A549 (cell line): Measurements from ENCODE around the gene KIF3B. TPM values are rescaled to one million over a fixed set of nuclear protein-coding genes. Genes with fewer than 3 reads are reported as not detected.
"Not testable (repeated sequence)": the region's sequence is repeated elsewhere in the genome, so short reads cannot be mapped to it uniquely, and the experiment has no call there.

Experiments used
- ATAC-seq, 2 experiments: fragments of 200-7000 bp in 1 of 2; fragments of >200 bp in 1 of 2; cut with Nextera tagmentation in 1 of 2; cut with Tn5 transposase in 1 of 2; 3 replicates each; pipeline versions ENCODE4 v1.8.0 to v1.9.1; 2018 to 2020; ENCODE audit warnings: mild to moderate bottlenecking in 1 of 2, moderate library complexity in 1 of 2
- CTCF ChIA-PET: fragments of 300-600 bp; sonication (Branson Sonifier 250); formaldehyde crosslinking; extraction: SDS; loops from one replicate; lab custom pipeline; 2021; ENCODE audit warnings: antibody characterized with exemption, inconsistent platforms; lab: Yijun Ruan, JAX
- POLR2A ChIA-PET: fragments of 350-600 bp; formaldehyde crosslinking; extraction: SDS; loops from one replicate; lab custom pipeline; 2021; ENCODE audit warnings: antibody characterized with exemption, inconsistent platforms; lab: Yijun Ruan, JAX
- DNase-seq, 2 experiments: peaks; one replicate each; pipeline versions ENCODE4 v3.0.0 to v3.0.0-alpha.2; 2011 to 2016; ENCODE audit warnings: low read depth in 1 of 2, low spot score in 1 of 2
- FAIRE-seq: peaks from 2 replicates; lab custom pipeline; 2011; peaks lifted over from hg19 to GRCh38; lab: Jason Lieb, UNC
- H3K27ac ChIP-seq, 2 experiments: fragments of >200 bp; sonication (Bioruptor Twin); formaldehyde crosslinking; 3 replicates each; pipeline ENCODE4 v1.5.1; 2016 to 2017
- H3K4me1 ChIP-seq: fragments of >200 bp; sonication (Bioruptor Twin); formaldehyde crosslinking; 3 replicates; pipeline ENCODE4 v1.6.1; 2016
- H3K4me2 ChIP-seq: fragments of >200 bp; sonication (Bioruptor Twin); formaldehyde crosslinking; 3 replicates; pipeline ENCODE4 v1.6.1; 2016
- H3K4me3 ChIP-seq: fragments of >200 bp; sonication (Bioruptor Twin); formaldehyde crosslinking; 3 replicates; pipeline ENCODE4 v1.5.1; 2016
- H3K9me3 ChIP-seq: fragments of >200 bp; sonication (Bioruptor Twin); formaldehyde crosslinking; 3 replicates; pipeline ENCODE4 v1.6.1; 2016
- ATOH8 ChIP-seq: fragments of 250-450 bp; sonication (Bioruptor Pico); IDR thresholded peaks from 2 replicates; pipeline ENCODE4 v1.5.0; 2020; ENCODE audit warnings: low read depth, mild to moderate bottlenecking, moderate library complexity
- BCL3 ChIP-seq: fragments of >200 bp; sonication (Bioruptor Twin); formaldehyde crosslinking; IDR thresholded peaks from 3 replicates; pipeline ENCODE4 v1.6.1; 2016
- GATA3 ChIP-seq: IDR thresholded peaks from 2 replicates; pipeline ENCODE4 v1.6.1; 2012; ENCODE audit warnings: borderline replicate concordance
- HDAC2 ChIP-seq: fragments of 200-600 bp; sonication (generic); IDR thresholded peaks from 2 replicates; pipeline ENCODE4 v1.6.1; 2016
- HEYL ChIP-seq: fragments of 250-450 bp; sonication (Bioruptor Pico); IDR thresholded peaks from 2 replicates; pipeline ENCODE4 v1.8.0; 2021; ENCODE audit warnings: mild to moderate bottlenecking, moderate library complexity
- KDM5A ChIP-seq: fragments of 200-600 bp; sonication (generic); IDR thresholded peaks from 2 replicates; pipeline ENCODE4 v1.6.1; 2016; ENCODE audit warnings: antibody characterized with exemption, mild to moderate bottlenecking
- MAX ChIP-seq: IDR thresholded peaks from 2 replicates; pipeline ENCODE4 v1.6.1; 2012
- NFE2L2 ChIP-seq: fragments of 150-350 bp; conservative IDR thresholded peaks from 2 replicates; pipeline ENCODE4 v1.6.1; 2014; ENCODE audit warnings: low read length
- NR3C1 ChIP-seq: fragments of >200 bp; sonication (Bioruptor Twin); formaldehyde crosslinking; IDR thresholded peaks from 3 replicates; pipeline ENCODE4 v1.6.1; 2017
- POLR2A ChIP-seq: IDR thresholded peaks from 2 replicates; pipeline ENCODE4 v1.6.1; 2012; ENCODE audit warnings: mild to moderate bottlenecking, low read length
- RAD21 ChIP-seq, 2 experiments: fragments of >200 bp in 1 of 2; sonication (Bioruptor Twin) in 1 of 2; formaldehyde crosslinking in 1 of 2; IDR thresholded peaks in 1 of 2; conservative IDR thresholded peaks in 1 of 2; 2 replicates in 1 of 2; 3 replicates in 1 of 2; pipeline ENCODE4 v1.6.1; 2012 to 2018; ENCODE audit warnings: inconsistent platforms in 1 of 2
- RCOR1 ChIP-seq: fragments of 150-350 bp; IDR thresholded peaks from 2 replicates; pipeline ENCODE4 v1.6.1; 2014; ENCODE audit warnings: antibody characterized with exemption, low read length, low read depth
- SMC3 ChIP-seq: fragments of >200 bp; sonication (Bioruptor Twin); formaldehyde crosslinking; IDR thresholded peaks from 3 replicates; pipeline ENCODE4 v1.6.1; 2018; ENCODE audit warnings: inconsistent platforms
- TFCP2L1 ChIP-seq: fragments of 250-450 bp; sonication (Bioruptor Pico); IDR thresholded peaks from 2 replicates; pipeline ENCODE4 v1.5.0; 2021; ENCODE audit warnings: mild to moderate bottlenecking
- ZC3H11A ChIP-seq: fragments of 450-650 bp; IDR thresholded peaks from 2 replicates; pipeline ENCODE4 v1.6.1; 2014; ENCODE audit warnings: antibody characterized with exemption, mild to moderate bottlenecking
- ZNF302 ChIP-seq: fragments of 250-450 bp; sonication (Bioruptor Pico); IDR thresholded peaks from 2 replicates; pipeline ENCODE4 v1.9.0; 2021; ENCODE audit warnings: inconsistent platforms, mild to moderate bottlenecking, moderate library complexity
- WGBS: methylation state at CpG from one replicate; pipeline ENCODE4 v1.1.6; 2017; ENCODE audit errors: missing lambda C conversion rate; 5-methylcytosine and 5-hydroxymethylcytosine counted together
- polyA plus RNA-seq, 4 experiments: library from polyadenylated mRNA; depleted of rRNA in 3 of 4; stranded (reverse); fragments of >200 nt; fragmentation: RNase III in 1 of 4; extraction: RNeasy Plus Mini Kit Qiagen cat#74134 plus additional on column Dnase treatment in 1 of 4; gene quantifications; 2 replicates in 3 of 4; 3 replicates in 1 of 4; pipeline ENCODE4 v1.2.3, GENCODE V29; 2011 to 2017
- TF ChIP-seq, protein P1 (sequence below): IDR thresholded peaks from 2 replicates; pipeline ENCODE4 v1.6.1; 2012; ENCODE audit warnings: low read depth, borderline replicate concordance
- TF ChIP-seq, protein P2 (sequence below): fragments of 450-650 bp; IDR thresholded peaks from 2 replicates; pipeline ENCODE4 v1.6.1; 2014; ENCODE audit warnings: antibody characterized with exemption

Gene KIF3B
- polyA plus RNA-seq, 2 of the 4 experiments (the other 2 are of a cell fraction), result 23.7 to 33.7 TPM

DNA sequence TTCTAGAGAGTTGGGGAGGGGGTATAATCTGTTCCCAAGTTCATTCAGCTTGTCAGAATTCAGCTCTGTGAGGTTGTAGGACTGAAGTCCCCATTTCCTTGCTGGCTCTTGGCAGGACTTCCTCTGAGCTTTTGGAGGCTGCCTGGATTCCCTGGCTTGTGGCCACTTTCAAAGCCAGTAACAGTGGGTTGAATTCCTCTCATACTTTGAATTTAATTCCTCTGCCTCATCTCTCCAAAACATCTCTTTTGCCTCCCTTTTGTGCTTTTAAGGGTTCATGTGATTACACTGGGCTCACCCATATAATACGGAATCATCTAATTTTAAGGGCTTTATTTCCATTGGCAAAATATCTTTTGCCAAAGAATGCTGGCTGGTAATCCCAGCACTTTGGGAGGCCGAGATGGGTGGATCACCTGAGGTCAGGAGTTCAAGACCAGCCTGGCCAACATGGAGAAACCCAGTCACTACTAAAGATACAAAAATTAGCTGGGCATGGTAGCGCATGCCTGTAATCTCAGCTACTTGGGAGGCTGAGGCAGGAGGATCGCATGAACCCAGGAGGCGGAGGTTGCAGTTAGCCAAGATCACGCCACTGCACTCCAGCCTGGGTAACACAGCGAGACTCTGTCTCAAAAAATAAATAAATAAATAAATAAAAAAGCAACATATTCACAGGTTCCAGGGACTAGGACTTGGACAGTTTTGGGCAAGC lies 78.6 kb downstream of the KIF3B start:
- WGBS, result 62% methylated on average over 7 of the region's 7 CpGs
- ATAC-seq, H3K9me3 ChIP-seq: not testable (repeated sequence)
- DNase-seq, result peak in 1 of 2 experiments; percentile 43
- Histone ChIP-seq H3K27ac (peak overlapping the region; percentile 98 to 100), H3K4me1 (peaks cover 50% of the 10 kb centered on the region), H3K4me2 (peak overlapping the region; percentile 91)
- TF ChIP-seq, protein P1, sequence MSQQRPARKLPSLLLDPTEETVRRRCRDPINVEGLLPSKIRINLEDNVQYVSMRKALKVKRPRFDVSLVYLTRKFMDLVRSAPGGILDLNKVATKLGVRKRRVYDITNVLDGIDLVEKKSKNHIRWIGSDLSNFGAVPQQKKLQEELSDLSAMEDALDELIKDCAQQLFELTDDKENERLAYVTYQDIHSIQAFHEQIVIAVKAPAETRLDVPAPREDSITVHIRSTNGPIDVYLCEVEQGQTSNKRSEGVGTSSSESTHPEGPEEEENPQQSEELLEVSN, result 0 out of 2 replicates have a peak, but pooled peaks have one; percentile 27
- TF ChIP-seq GATA3 (peak; percentile 20; the same call in 1 of the 2 replicates), MAX (peak; percentile 35; the same call in 1 of the 2 replicates)
- TF ChIP-seq, all 56 proteins: peak for 3; not testable (repeated sequence) for 53
- POLR2A ChIA-PET, H3K4me3 ChIP-seq, FAIRE-seq: not testable (repeated sequence)
- CTCF ChIA-PET, result interaction anchor here (1.0 to 2.2 kb wide), 3 partner anchors 10 to 19 kb away, joined by 4 to 10 read pairs (median 7); no protein-coding TSS in a partner anchor

GRCh38 chr20:32356622-32357374 lies 79.3 kb downstream of the KIF3B start:
- DNase-seq (no peak), ATAC-seq (no peak), FAIRE-seq (no peak)
- WGBS, result 51% methylated on average over 13 of the region's 13 CpGs
- TF ChIP-seq ZNF302, result no peak
- TF ChIP-seq GATA3, result no peak
- no peak for TF ChIP-seq RAD21 (conservative IDR thresholded peaks at IDR 0.05 in 1 of 2, IDR thresholded peaks at IDR 0.05 in 1 of 2)
- no peak for TF ChIP-seq POLR2A
- no peak for TF ChIP-seq HDAC2
- TF ChIP-seq BCL3, result no peak
- TF ChIP-seq ATOH8 (CRISPR knock-in tag), result no peak
- TF ChIP-seq SMC3, result no peak
- TF ChIP-seq ZC3H11A, result no peak
- TF ChIP-seq HEYL (CRISPR knock-in tag), result no peak
- TF ChIP-seq TFCP2L1 (CRISPR knock-in tag), result no peak
- no peak for TF ChIP-seq KDM5A
- TF ChIP-seq NFE2L2, result no peak
- TF ChIP-seq, protein P2, sequence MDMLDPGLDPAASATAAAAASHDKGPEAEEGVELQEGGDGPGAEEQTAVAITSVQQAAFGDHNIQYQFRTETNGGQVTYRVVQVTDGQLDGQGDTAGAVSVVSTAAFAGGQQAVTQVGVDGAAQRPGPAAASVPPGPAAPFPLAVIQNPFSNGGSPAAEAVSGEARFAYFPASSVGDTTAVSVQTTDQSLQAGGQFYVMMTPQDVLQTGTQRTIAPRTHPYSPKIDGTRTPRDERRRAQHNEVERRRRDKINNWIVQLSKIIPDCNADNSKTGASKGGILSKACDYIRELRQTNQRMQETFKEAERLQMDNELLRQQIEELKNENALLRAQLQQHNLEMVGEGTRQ, result no peak
- TF ChIP-seq MAX, result no peak
- TF ChIP-seq, protein P1, result no peak
- TF ChIP-seq NR3C1, result no peak
- TF ChIP-seq RCOR1, result no peak
- POLR2A ChIA-PET, result no interaction called here
- Histone ChIP-seq H3K4me1 (peaks cover 51% of the 10 kb centered on the region), H3K4me2 (peak overlapping the region; percentile 91), H3K27ac (peak overlapping the region; percentile 98 to 100), H3K4me3 (peak overlapping the region; percentile 73), H3K9me3 (no peaks in the 10 kb centered on the region)
- CTCF ChIA-PET, result interaction anchor here (0.6 to 2.2 kb wide), 4 partner anchors 11 to 411 kb away, joined by 3 to 10 read pairs (median 5); no protein-coding TSS in a partner anchor
